ENCODE data around the gene GDF3.

GDF3 gene

GRCh38 chr12:7716381-7716780 lies 20.8 kb upstream of the GDF3 start:
- no peak for TF ChIP-seq CTCF (IDR thresholded peaks at IDR 0.05)
- DNase-seq (ENCODE audit: low spot score): no peak
- no peak overlapping the region for H3K27ac ChIP-seq
- no peak overlapping the region for H3K4me3 ChIP-seq

- TF ChIP-seq CTCF (IDR thresholded peaks at IDR 0.05): no peak
- Histone ChIP-seq H3K27ac (no peak overlapping the region), H3K4me3 (no peak overlapping the region)
Measured at GRCh38 chr12:7712841-7713442, 17.4 kb upstream of the GDF3 start.

GRCh38 chr12:7711133-7711532 lies 15.6 kb upstream of the GDF3 start, which contains the start of gene DPPA3:
DPPA3 (plus strand) TSS chr12:7711433; CDS start chr12:7711571, 138 bp downstream.
- TF ChIP-seq CTCF (IDR thresholded peaks at IDR 0.05): no peak

More at GRCh38 chr12:7712841-7713442, 17.4 kb upstream of the GDF3 start:
- DNase-seq (ENCODE audit: low spot score): no peak

GRCh38 chr12:7709969-7710675 lies 14.5 kb upstream of the GDF3 start:
- H3K27ac ChIP-seq: no peak overlapping the region
- no peak for DNase-seq (ENCODE audit: low spot score)
- TF ChIP-seq CTCF (IDR thresholded peaks at IDR 0.05): no peak
- H3K4me3 ChIP-seq: no peak overlapping the region

More at GRCh38 chr12:7711133-7711532, 15.6 kb upstream of the GDF3 start, which contains the start of gene DPPA3:
- Histone ChIP-seq H3K4me3 (no peak within 1 kb of the TSS), H3K27ac (no peak within 1 kb of the TSS)
- DNase-seq (ENCODE audit: low spot score): no peak

GRCh38 chr12:7705846-7706245 lies 10.3 kb upstream of the GDF3 start:
- DNase-seq (ENCODE audit: low spot score): no peak
- Histone ChIP-seq H3K4me3 (no peak overlapping the region), H3K27ac (no peak overlapping the region)
- no peak for TF ChIP-seq CTCF (IDR thresholded peaks at IDR 0.05)

- Histone ChIP-seq H3K4me3 (peak overlapping the region; percentile 27), H3K27ac (no peak overlapping the region)
- TF ChIP-seq CTCF (IDR thresholded peaks at IDR 0.05): no peak
- DNase-seq (ENCODE audit: low spot score): no peak
Measured at GRCh38 chr12:7695237-7695560, 376 bp downstream of the GDF3 start.
